AG09319 (cell line): ENCODE data around the gene DDX49.

Source experiments
- DNase-seq: peaks from one replicate; pipeline ENCODE4 v3.0.0-alpha.2; 2010; ENCODE audit warnings: low read depth; ENCODE audit errors: extremely low read depth
- TF ChIP-seq, protein P1 (sequence below): IDR thresholded peaks from 2 replicates; pipeline ENCODE4 v1.5.1; 2011; ENCODE audit warnings: low read depth, mild to moderate bottlenecking, inconsistent platforms, low read length, moderate library complexity

The DDX49 gene

GRCh38 chr19:18897094-18898029, 22.2 kb upstream of the DDX49 start:
- no peak for DNase-seq
- TF ChIP-seq, protein P1, sequence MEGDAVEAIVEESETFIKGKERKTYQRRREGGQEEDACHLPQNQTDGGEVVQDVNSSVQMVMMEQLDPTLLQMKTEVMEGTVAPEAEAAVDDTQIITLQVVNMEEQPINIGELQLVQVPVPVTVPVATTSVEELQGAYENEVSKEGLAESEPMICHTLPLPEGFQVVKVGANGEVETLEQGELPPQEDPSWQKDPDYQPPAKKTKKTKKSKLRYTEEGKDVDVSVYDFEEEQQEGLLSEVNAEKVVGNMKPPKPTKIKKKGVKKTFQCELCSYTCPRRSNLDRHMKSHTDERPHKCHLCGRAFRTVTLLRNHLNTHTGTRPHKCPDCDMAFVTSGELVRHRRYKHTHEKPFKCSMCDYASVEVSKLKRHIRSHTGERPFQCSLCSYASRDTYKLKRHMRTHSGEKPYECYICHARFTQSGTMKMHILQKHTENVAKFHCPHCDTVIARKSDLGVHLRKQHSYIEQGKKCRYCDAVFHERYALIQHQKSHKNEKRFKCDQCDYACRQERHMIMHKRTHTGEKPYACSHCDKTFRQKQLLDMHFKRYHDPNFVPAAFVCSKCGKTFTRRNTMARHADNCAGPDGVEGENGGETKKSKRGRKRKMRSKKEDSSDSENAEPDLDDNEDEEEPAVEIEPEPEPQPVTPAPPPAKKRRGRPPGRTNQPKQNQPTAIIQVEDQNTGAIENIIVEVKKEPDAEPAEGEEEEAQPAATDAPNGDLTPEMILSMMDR = no peak

DNA sequence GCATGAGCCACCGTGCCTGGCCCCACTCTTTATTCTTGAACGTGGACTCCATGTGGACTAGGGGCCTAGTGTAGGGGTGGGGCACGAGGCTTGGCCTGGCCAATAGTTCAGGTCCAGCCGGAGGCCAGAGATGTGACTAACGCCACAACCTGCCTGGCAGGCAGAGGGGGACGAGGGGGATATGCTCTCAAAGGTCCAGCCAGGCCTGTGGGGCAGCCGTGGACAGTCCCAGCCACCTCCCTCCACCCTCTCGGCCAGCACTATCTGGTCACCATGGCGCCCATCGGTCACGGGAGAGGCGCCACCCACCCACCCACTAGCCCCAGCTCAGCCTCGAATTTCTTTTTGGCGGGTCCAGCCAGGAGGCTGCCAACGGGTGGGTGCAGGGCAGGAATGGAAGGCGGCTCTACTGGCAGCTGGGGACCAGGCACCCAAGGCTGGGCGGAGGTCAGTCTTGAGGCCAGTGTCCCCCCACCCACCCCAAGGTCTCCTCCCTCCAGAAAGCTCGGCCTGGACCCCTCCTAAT, 21.4 kb upstream of the DDX49 start:
- no peak for DNase-seq
- TF ChIP-seq, protein P1 = no peak

DNA sequence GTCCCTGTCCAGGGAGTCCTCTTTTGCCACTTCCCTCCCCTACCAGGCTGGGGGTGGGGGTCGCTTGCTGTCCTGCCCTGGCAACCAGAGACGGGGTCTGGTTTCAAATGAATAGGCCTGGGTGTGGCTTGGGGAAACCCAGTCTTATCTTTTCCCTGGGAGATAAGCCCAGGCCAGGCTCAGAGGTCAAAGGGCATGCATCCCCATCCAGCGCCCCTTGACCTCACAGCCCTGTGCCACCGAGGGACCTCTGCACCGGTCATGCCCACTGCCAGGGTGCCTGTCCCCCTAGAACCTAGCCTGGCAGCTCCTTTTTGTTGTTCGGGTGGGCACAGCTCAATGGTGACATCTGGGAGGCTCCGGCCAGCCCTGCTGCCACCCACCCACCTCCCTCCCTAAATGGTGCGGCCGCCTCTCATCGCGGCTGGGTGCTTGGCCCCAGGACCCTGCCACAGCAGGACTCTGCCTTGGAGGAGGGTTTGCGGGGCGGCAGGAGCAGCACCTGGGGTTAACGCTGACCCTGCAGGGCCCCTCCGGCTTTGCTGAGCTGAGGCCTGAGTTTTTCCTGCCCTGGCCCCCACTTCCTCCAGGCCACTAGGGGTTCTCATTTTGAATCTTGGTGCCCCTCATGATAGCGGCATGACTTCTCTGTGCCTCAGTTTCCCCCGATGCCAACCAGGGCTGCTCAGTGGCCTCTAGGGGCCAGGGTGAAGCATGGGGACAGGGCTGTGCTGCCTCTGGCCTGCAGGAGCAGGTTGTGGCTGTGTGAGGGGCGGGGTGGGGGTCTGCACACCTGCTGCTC, 20.7 kb upstream of the DDX49 start:
- TF ChIP-seq, protein P1 = no peak
- no peak for DNase-seq

- TF ChIP-seq, protein P1 = no peak
- DNase-seq = no peak
These were observed 19.6 kb upstream of the DDX49 start for GRCh38 chr19:18899624-18900560.

GRCh38 chr19:18900700-18901481, 18.6 kb upstream of the DDX49 start:
- DNase-seq = no peak

More at GRCh38 chr19:18900700-18901481, 18.6 kb upstream of the DDX49 start:
- TF ChIP-seq, protein P1 = no peak
